ENCODE results near the gene TIMM10.

GRCh38 chr11:57497303-57498247 lies 33.0 kb downstream of the TIMM10 start:
- no peak for TF ChIP-seq CTCF (IDR thresholded peaks at IDR 0.05; ENCODE audit: poor library complexity)
- no peak for TF ChIP-seq EZH2 (IDR thresholded peaks at IDR 0.05; ENCODE audit: borderline replicate concordance)
